CD4-positive, alpha-beta memory T cell (primary cell): ENCODE measurements around the gene POGK. TPM values are rescaled to one million over a fixed set of nuclear protein-coding genes. Genes with fewer than 3 reads are reported as not detected.
"Not testable (repeated sequence)": the region's sequence is repeated elsewhere in the genome, so short reads cannot be mapped to it uniquely, and the experiment has no call there.

Experiments
- CTCF ChIA-PET: fragments of 350-600 bp; sonication (Branson Sonifier 250); formaldehyde crosslinking; loops from one replicate; lab custom pipeline; 2021; ENCODE audit warnings: inconsistent platforms; ENCODE audit not compliant: partially characterized antibody; lab: Charles Lee
- POLR2A ChIA-PET: fragments of 350-600 bp; sonication (Branson Sonifier 250); formaldehyde crosslinking; loops from one replicate; lab custom pipeline; 2021; ENCODE audit not compliant: partially characterized antibody; lab: Charles Lee
- DNase-seq, 5 donors: peaks; one replicate each; pipeline versions ENCODE4 v3.0.0 to v3.0.0-alpha.2; 2020 to 2022; ENCODE audit warnings: mixed read lengths in 1 of 5
- H3K27ac ChIP-seq: one replicate; pipeline ENCODE4 v1.7.0; 2013; ENCODE audit warnings: low read depth, low read length
- H3K27me3 ChIP-seq: 2 replicates; pipeline ENCODE4 v1.7.0; 2013; ENCODE audit warnings: mild to moderate bottlenecking, low read length, moderate library complexity; ENCODE audit not compliant: insufficient read depth
- H3K36me3 ChIP-seq: 2 replicates; pipeline ENCODE4 v1.7.0; 2013; ENCODE audit warnings: mild to moderate bottlenecking, low read length, moderate library complexity; ENCODE audit not compliant: insufficient read depth
- H3K4me1 ChIP-seq: 2 replicates; pipeline ENCODE4 v1.7.0; 2013; ENCODE audit warnings: mild to moderate bottlenecking, low read length, moderate library complexity; ENCODE audit not compliant: insufficient read depth
- H3K4me3 ChIP-seq, 2 donors: one replicate each; pipeline ENCODE4 v1.7.0; 2013; ENCODE audit warnings: low read length in 2 of 2, mild to moderate bottlenecking in 1 of 2
- H3K9me3 ChIP-seq, 2 donors: one replicate each; pipeline ENCODE4 v1.7.0; 2013; ENCODE audit warnings: low read length in 2 of 2, control low read depth in 1 of 2; ENCODE audit not compliant: control insufficient read depth in 1 of 2
- H3K27ac Mint-ChIP-seq, 7 donors: one replicate each; pipeline ENCODE4 v1.8.0; 2020 to 2021; ENCODE audit warnings: mixed read lengths in 7 of 7, mild to moderate bottlenecking in 6 of 7, inconsistent platforms in 3 of 7, moderate library complexity in 3 of 7
- H3K27me3 Mint-ChIP-seq, 2 donors: one replicate each; pipeline ENCODE4 v1.8.0; 2020 to 2021; ENCODE audit warnings: mixed read lengths in 2 of 2
- H3K36me3 Mint-ChIP-seq, 2 donors: one replicate each; pipeline ENCODE4 v1.8.0; 2020 to 2021; ENCODE audit warnings: mixed read lengths in 2 of 2, inconsistent platforms in 1 of 2, mild to moderate bottlenecking in 1 of 2
- H3K4me1 Mint-ChIP-seq, 4 donors: one replicate each; pipeline ENCODE4 v1.8.0; 2020 to 2021; ENCODE audit warnings: mixed read lengths in 4 of 4, mild to moderate bottlenecking in 1 of 4
- H3K4me3 Mint-ChIP-seq, 8 donors: one replicate each; pipeline ENCODE4 v1.8.0; 2020 to 2021; ENCODE audit warnings: mixed read lengths in 8 of 8, mild to moderate bottlenecking in 7 of 8, moderate library complexity in 6 of 8, inconsistent platforms in 3 of 8
- H3K9me3 Mint-ChIP-seq, 8 donors: one replicate each; pipeline ENCODE4 v1.8.0; 2020 to 2021; ENCODE audit warnings: mixed read lengths in 8 of 8, mild to moderate bottlenecking in 5 of 8, inconsistent platforms in 3 of 8, moderate library complexity in 1 of 8
- intact Hi-C: fragments of 100-400 bp; cut with micrococcal nuclease; formaldehyde crosslinking; loops from one replicate; pipeline ENCODE4 v1.15.1; 2023
- polyA plus RNA-seq, 2 donors: library from polyadenylated mRNA; unstranded; fragments of 300-500 nt; fragmentation: Illumina TruSeq; gene quantifications; one replicate each; pipeline ENCODE4 v1.2.3, GENCODE V29; 2021
- total RNA-seq, 2 experiments: library from RNA; stranded (reverse); gene quantifications; one replicate each; pipeline ENCODE4 v1.2.3, GENCODE V29; 2021

The POGK gene
- total and polyA plus RNA-seq, 4 experiments from 2014 or later, result 6.7 to 44.3 (median 30.1) TPM

- Mint-ChIP-seq H3K9me3 (peaks cover 0 to 33% (median 22%) of the 10 kb centered on the region in 8 donors), H3K27ac (no peak overlapping the region), H3K27me3 (peaks cover 2 to 14% of the 10 kb centered on the region in 2 donors), H3K4me3 (no peak overlapping the region), H3K4me1 (no peaks in the 10 kb centered on the region), H3K36me3 (peaks cover 1 to 12% of the 10 kb centered on the region in 2 donors)
- intact Hi-C loops, result no loop called here
- ChIA-PET POLR2A (no interaction called here), CTCF (no interaction called here)
- H3K27ac ChIP-seq, result no peak overlapping the region
- DNase-seq, result no peak
- H3K27me3 ChIP-seq, result no peaks in the 10 kb centered on the region
- no peaks in the 10 kb centered on the region for H3K4me1 ChIP-seq
- no peak overlapping the region for H3K4me3 ChIP-seq
- no peaks in the 10 kb centered on the region for H3K36me3 ChIP-seq
- H3K9me3 ChIP-seq, result no peaks in the 10 kb centered on the region
Measured at GRCh38 chr1:166819974-166820373, 19.3 kb upstream of the POGK start.

DNA sequence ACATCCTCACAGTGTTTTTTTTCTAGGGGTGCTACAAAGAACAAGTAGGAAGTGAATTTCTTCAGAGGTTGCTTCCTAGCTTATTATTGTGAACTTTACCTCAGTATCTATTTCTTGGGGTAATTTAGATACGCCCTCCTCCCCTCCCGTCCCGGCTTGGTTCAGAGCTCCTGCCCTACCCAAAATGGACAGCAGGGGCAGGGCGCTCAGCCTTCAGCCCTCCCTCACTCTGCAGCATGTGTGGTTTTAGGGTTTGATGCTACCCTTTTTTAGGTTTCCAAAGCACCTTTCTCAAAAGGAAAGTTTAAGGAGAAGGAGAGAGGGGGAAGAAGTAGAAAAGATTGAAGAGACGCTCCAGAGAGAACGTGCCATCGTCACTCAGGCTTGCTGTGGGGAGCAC lies 16.9 kb upstream of the POGK start:
- peaks cover 3 to 8% of the 10 kb centered on the region in 2 donors for H3K27me3 Mint-ChIP-seq
- ChIA-PET POLR2A (no interaction called here), CTCF (no interaction called here)
- no peaks in the 10 kb centered on the region for H3K4me1 Mint-ChIP-seq
- no peaks in the 10 kb centered on the region for H3K4me1 ChIP-seq
- no peak for DNase-seq
- no peak overlapping the region for H3K4me3 Mint-ChIP-seq
- peaks cover 1 to 12% of the 10 kb centered on the region in 2 donors for H3K36me3 Mint-ChIP-seq
- no peaks in the 10 kb centered on the region for H3K27me3 ChIP-seq
- intact Hi-C loops, result no loop called here
- no peak overlapping the region for H3K4me3 ChIP-seq
- no peak overlapping the region for H3K27ac ChIP-seq
- no peaks in the 10 kb centered on the region for H3K36me3 ChIP-seq
- no peak overlapping the region for H3K27ac Mint-ChIP-seq
- peaks cover 0 to 32% (median 24%) of the 10 kb centered on the region in 8 donors for H3K9me3 Mint-ChIP-seq
- no peaks in the 10 kb centered on the region for H3K9me3 ChIP-seq

DNA sequence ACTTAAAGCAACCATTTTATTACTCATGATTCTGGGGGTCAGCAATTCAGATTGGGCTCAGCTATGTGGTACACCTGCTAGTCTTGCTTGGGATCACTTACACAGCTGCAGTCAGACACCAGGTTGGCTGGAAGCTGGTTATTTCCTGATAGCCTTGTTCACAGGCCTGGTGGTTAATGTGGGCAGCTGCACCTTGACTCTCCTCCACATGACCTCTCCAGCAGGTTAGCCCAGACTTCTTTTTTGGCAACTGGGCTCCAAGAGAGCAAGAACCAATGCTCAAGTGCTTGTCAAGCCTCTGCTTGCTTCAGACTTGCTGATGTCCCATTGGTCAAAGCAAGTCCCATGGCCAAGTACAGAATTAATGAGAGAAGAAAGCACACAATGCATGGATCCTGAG lies 11.8 kb upstream of the POGK start:
- ChIA-PET POLR2A (no interaction called here), CTCF (no interaction called here)
- DNase-seq, result no peak
- no peak overlapping the region for H3K27ac Mint-ChIP-seq
- Histone ChIP-seq H3K4me3 (no peak overlapping the region), H3K4me1 (no peaks in the 10 kb centered on the region), H3K36me3 (no peaks in the 10 kb centered on the region), H3K27ac (no peak overlapping the region), H3K27me3 (no peaks in the 10 kb centered on the region), H3K9me3 (no peaks in the 10 kb centered on the region)
- H3K27me3 Mint-ChIP-seq, result peaks cover 12 to 15% of the 10 kb centered on the region in 2 donors
- intact Hi-C loops, result no loop called here
- no peaks in the 10 kb centered on the region for H3K4me1 Mint-ChIP-seq
- peaks cover 2 to 22% of the 10 kb centered on the region in 2 donors for H3K36me3 Mint-ChIP-seq
- peaks cover 2 to 38% (median 30%) of the 10 kb centered on the region in 8 donors for H3K9me3 Mint-ChIP-seq
- no peak overlapping the region for H3K4me3 Mint-ChIP-seq

- H3K4me3 ChIP-seq, H3K4me1 ChIP-seq, H3K27ac Mint-ChIP-seq, intact Hi-C loops, H3K27ac ChIP-seq, DNase-seq, H3K4me3 Mint-ChIP-seq, H3K27me3 ChIP-seq, H3K9me3 ChIP-seq, H3K36me3 ChIP-seq, H3K4me1 Mint-ChIP-seq, POLR2A ChIA-PET, CTCF ChIA-PET: not testable (repeated sequence)
- Mint-ChIP-seq H3K9me3 (peaks cover 2 to 38% (median 31%) of the 10 kb centered on the region in 8 donors), H3K27me3 (peaks cover 8 to 15% of the 10 kb centered on the region in 2 donors), H3K36me3 (peaks cover 2 to 22% of the 10 kb centered on the region in 2 donors)
Measured at GRCh38 chr1:166829762-166830161, 9.5 kb upstream of the POGK start.

- Histone ChIP-seq H3K9me3 (no peaks in the 10 kb centered on the region), H3K4me1 (peaks cover 26% of the 10 kb centered on the region), H3K36me3 (peaks cover 9% of the 10 kb centered on the region), H3K27ac (no peak overlapping the region), H3K27me3 (no peaks in the 10 kb centered on the region), H3K4me3 (no peak overlapping the region)
- Mint-ChIP-seq H3K36me3 (peaks cover 12 to 20% of the 10 kb centered on the region in 2 donors), H3K27me3 (peaks cover 3 to 5% of the 10 kb centered on the region in 2 donors), H3K27ac (peak overlapping the region in 1 of 7 donors; percentile 92), H3K9me3 (peaks cover 0 to 5% (median 2%) of the 10 kb centered on the region in 8 donors), H3K4me1 (peaks cover 22 to 38% (median 27%) of the 10 kb centered on the region in 4 donors), H3K4me3 (peak overlapping the region in 1 of 8 donors; percentile 49)
- POLR2A ChIA-PET, result interaction anchor here (1.9 kb wide), 1 partner anchor 39 kb away, joined by 5 read pairs; the partner anchor contains the start of gene TADA1
- no peak for DNase-seq
- CTCF ChIA-PET, result no interaction called here
- intact Hi-C loops, result no loop called here
Measured at GRCh38 chr1:166836733-166837132, 2.5 kb upstream of the POGK start.

- peak; percentile 42 to 63 (median 51) for DNase-seq
- no peaks in the 10 kb centered on the region for H3K9me3 ChIP-seq
- H3K4me1 ChIP-seq, result peaks cover 45% of the 10 kb centered on the region
- Mint-ChIP-seq H3K4me3 (peak overlapping the region; percentile 80 to 91 (median 88)), H3K27me3 (no peaks in the 10 kb centered on the region), H3K27ac (peak overlapping the region; percentile 63 to 94 (median 90)), H3K4me1 (peaks cover 35 to 68% (median 48%) of the 10 kb centered on the region in 4 donors), H3K36me3 (peaks cover 37 to 48% of the 10 kb centered on the region in 2 donors), H3K9me3 (no peaks in the 10 kb centered on the region)
- ChIA-PET CTCF (interaction anchor here (1.0 to 1.4 kb wide), 3 partner anchors 32 to 53 kb away, joined by 3 to 4 read pairs (median 3); partner anchors contain the start of gene TADA1), POLR2A (interaction anchor here (0.6 to 4.2 kb wide), 13 partner anchors 9 to 382 kb away, joined by 3 to 54 read pairs (median 3); partner anchors contain the start of genes GPA33, POU2F1 and TADA1)
- no peaks in the 10 kb centered on the region for H3K27me3 ChIP-seq
- H3K4me3 ChIP-seq, result peak overlapping the region; percentile 19 to 72
- peak overlapping the region; percentile 86 for H3K27ac ChIP-seq
- peaks cover 35% of the 10 kb centered on the region for H3K36me3 ChIP-seq
- intact Hi-C loops, result loop anchor here (1.0 to 2.0 kb wide), 2 partner anchors 37 to 877 kb away; partner anchors contain the start of gene TADA1
Measured at GRCh38 chr1:166839600-166840308, 479 bp downstream of the POGK start.
